HCT116 (cell line): Measurements from ENCODE around the gene MINDY1. TPM values are rescaled to one million over a fixed set of nuclear protein-coding genes. Genes with fewer than 3 reads are reported as not detected.

Source experiments
- ATAC-seq: fragments of 200-7000 bp; cut with Tn5 transposase; 2 replicates; pipeline ENCODE4 v1.9.1; 2020; ENCODE audit warnings: mild to moderate bottlenecking, moderate library complexity
- BruUV-seq: library from RNA; stranded (reverse); fragments of 400-500 nt; replicated peaks from 2 replicates; lab custom pipeline; 2021; lab: Mats Ljungman, UMichigan
- CTCF ChIA-PET: fragments of 300-600 bp; sonication (Branson Sonifier 250); formaldehyde crosslinking; loops from one replicate; lab custom pipeline; 2021; ENCODE audit warnings: antibody characterized with exemption; lab: Charles Lee
- POLR2A ChIA-PET: fragments of 300-600, 350-600 bp; sonication (Branson Sonifier 250); formaldehyde crosslinking; loops from one replicate; lab custom pipeline; 2021; ENCODE audit warnings: antibody characterized with exemption; lab: Charles Lee
- RAD21 ChIA-PET, 2 experiments: fragments of 300-600 bp; sonication (Branson Sonifier 250); formaldehyde crosslinking; loops; one replicate each; lab custom pipeline; 2023; ENCODE audit warnings: low total read pairs in 2 of 2; ENCODE audit not compliant: uncharacterized antibody in 2 of 2, unreplicated experiment in 2 of 2, low non-redundant PET in 1 of 2; lab: Charles Lee
- DNase-seq: peaks from one replicate; pipeline ENCODE4 v3.0.0-alpha.2; 2010; ENCODE audit warnings: low read depth, low spot score
- H2AFZ ChIP-seq: fragments of 200-600 bp; shearing (Covaris generic), sonication (generic); 2 replicates; pipeline ENCODE4 v1.6.1; 2017; ENCODE audit warnings: low read depth, mixed run types, mixed read lengths, antibody characterized with exemption, low read length; ENCODE audit not compliant: poor library complexity, severe bottlenecking
- H3K27ac ChIP-seq: 2 replicates; pipeline ENCODE4 v1.5.1; 2012; ENCODE audit warnings: low read depth, low read length
- H3K27me3 ChIP-seq: fragments of 200-600 bp; sonication (generic); 2 replicates; pipeline ENCODE4 v1.6.1; 2016; ENCODE audit warnings: mixed run types, low read length, mixed read lengths; ENCODE audit not compliant: insufficient read depth
- H3K36me3 ChIP-seq, 2 experiments: fragments of 200-500 bp in 1 of 2; fragments of 200-600 bp in 1 of 2; sonication (Bioruptor generic) in 1 of 2; sonication (generic) in 1 of 2; 2 replicates each; pipeline versions ENCODE4 v1.5.1 to v1.6.1; 2014 to 2016; ENCODE audit warnings: low read length in 2 of 2, inconsistent platforms in 1 of 2, mixed read lengths in 1 of 2, mixed run types in 1 of 2; ENCODE audit not compliant: insufficient read depth in 2 of 2, control insufficient read depth in 1 of 2
- H3K4me1 ChIP-seq, 2 experiments: fragments of 200-600 bp in 1 of 2; sonication (generic) in 1 of 2; 2 replicates each; pipeline versions ENCODE4 v1.5.1 to v1.6.1; 2012 to 2017; ENCODE audit warnings: low read length in 2 of 2, inconsistent platforms in 1 of 2, mild to moderate bottlenecking in 1 of 2, mixed read lengths in 1 of 2, mixed run types in 1 of 2, moderate library complexity in 1 of 2; ENCODE audit not compliant: insufficient read depth in 2 of 2, control insufficient read depth in 1 of 2
- H3K4me2 ChIP-seq: fragments of 200-600 bp; sonication (generic); 2 replicates; pipeline ENCODE4 v1.6.1; 2017; ENCODE audit warnings: mixed run types, low read length, mixed read lengths
- H3K4me3 ChIP-seq, 2 experiments: fragments of 200-600 bp in 1 of 2; sonication (generic) in 1 of 2; replicated peaks in 1 of 2; 2 replicates each; pipeline ENCODE4 v1.5.1; 2011 to 2016; ENCODE audit warnings: low read length in 2 of 2, control low read depth in 1 of 2, low read depth in 1 of 2, mild to moderate bottlenecking in 1 of 2, mixed read lengths in 1 of 2, mixed run types in 1 of 2
- H3K79me2 ChIP-seq: fragments of 200-600 bp; sonication (generic); 2 replicates; pipeline ENCODE4 v1.6.1; 2017; ENCODE audit warnings: mild to moderate bottlenecking, mixed run types, low read length, moderate library complexity, mixed read lengths; ENCODE audit not compliant: insufficient read depth
- H3K9ac ChIP-seq: fragments of 200-600 bp; sonication (generic); 2 replicates; pipeline ENCODE4 v1.6.1; 2016; ENCODE audit warnings: low read length, mixed read lengths
- H3K9me2 ChIP-seq: fragments of 200-600 bp; sonication (generic), shearing (Covaris generic); 2 replicates; pipeline ENCODE4 v1.6.1; 2017; ENCODE audit warnings: mixed run types, mild to moderate bottlenecking, moderate library complexity; ENCODE audit not compliant: insufficient read depth
- H3K9me3 ChIP-seq, 2 experiments: fragments of 200-500 bp in 1 of 2; fragments of 200-600 bp in 1 of 2; sonication (Bioruptor generic) in 1 of 2; sonication (generic) in 1 of 2; 2 replicates each; pipeline ENCODE4 v1.6.1; 2014 to 2017; ENCODE audit warnings: low read length in 2 of 2, mixed read lengths in 2 of 2, inconsistent platforms in 1 of 2, low read depth in 1 of 2, mild to moderate bottlenecking in 1 of 2, mixed run types in 1 of 2, moderate library complexity in 1 of 2; ENCODE audit not compliant: control insufficient read depth in 1 of 2, insufficient read depth in 1 of 2
- H4K20me1 ChIP-seq: fragments of 200-600 bp; sonication (generic), shearing (Covaris generic); 2 replicates; pipeline ENCODE4 v1.6.1; 2017; ENCODE audit warnings: mixed run types, mild to moderate bottlenecking, moderate library complexity; ENCODE audit not compliant: insufficient read depth
- CBX3 ChIP-seq: IDR thresholded peaks from 2 replicates; pipeline ENCODE4 v1.6.1; 2012; ENCODE audit warnings: low read depth
- CEBPB ChIP-seq: IDR thresholded peaks from 2 replicates; pipeline ENCODE4 v1.6.1; 2012; ENCODE audit warnings: low read depth
- EGR1 ChIP-seq: IDR thresholded peaks from 2 replicates; pipeline ENCODE4 v1.6.1; 2012; ENCODE audit warnings: low read depth
- ELF1 ChIP-seq: IDR thresholded peaks from 2 replicates; pipeline ENCODE4 v1.6.1; 2012; ENCODE audit warnings: low read depth, borderline replicate concordance
- EZH2phosphoT487 ChIP-seq: fragments of 200-600 bp; IDR thresholded peaks from 2 replicates; pipeline ENCODE4 v1.6.1; 2018; ENCODE audit warnings: antibody characterized with exemption, borderline replicate concordance
- FOSL1 ChIP-seq: IDR thresholded peaks from 2 replicates; pipeline ENCODE4 v1.6.1; 2012; ENCODE audit warnings: low read depth
- JUND ChIP-seq: IDR thresholded peaks from 2 replicates; pipeline ENCODE4 v1.6.1; 2012
- POLR2A ChIP-seq: IDR thresholded peaks from 2 replicates; pipeline ENCODE4 v1.7.0; 2011; ENCODE audit warnings: borderline replicate concordance; ENCODE audit not compliant: insufficient read depth, insufficient read length; ENCODE audit errors: extremely low read depth
- POLR2AphosphoS5 ChIP-seq: IDR thresholded peaks from 2 replicates; pipeline ENCODE4 v1.6.1; 2011; ENCODE audit warnings: mild to moderate bottlenecking, low read depth, low read length, moderate library complexity
- SIN3A ChIP-seq: IDR thresholded peaks from 2 replicates; pipeline ENCODE4 v1.6.1; 2012; ENCODE audit warnings: low read depth
- SRF ChIP-seq: IDR thresholded peaks from 2 replicates; pipeline ENCODE4 v1.6.1; 2012; ENCODE audit warnings: low read depth
- YY1 ChIP-seq: IDR thresholded peaks from 2 replicates; pipeline ENCODE4 v1.6.1; 2011; ENCODE audit warnings: low read length, low read depth, moderate library complexity, mild to moderate bottlenecking; ENCODE audit not compliant: insufficient replicate concordance; ENCODE audit errors: extremely low read depth
- intact Hi-C: fragments of 100-400 bp; cut with micrococcal nuclease; formaldehyde crosslinking; loops from 2 replicates; pipeline ENCODE4 v1.10.0; 2022
- total RNA-seq: library from RNA; stranded (reverse); gene quantifications from one replicate; pipeline ENCODE4 v1.2.1, GENCODE V29; 2021; ENCODE audit not compliant: unreplicated experiment
- TF ChIP-seq, protein P1 (sequence below): IDR thresholded peaks from 2 replicates; pipeline ENCODE4 v1.6.1; 2012
- TF ChIP-seq, protein P2 (sequence below): IDR thresholded peaks from 2 replicates; pipeline ENCODE4 v1.6.1; 2012; ENCODE audit warnings: low read depth
- TF ChIP-seq, protein P3 (sequence below), 3 experiments: fragments of 200-600 bp in 1 of 3; sonication (generic) in 1 of 3; IDR thresholded peaks in 2 of 3; conservative IDR thresholded peaks in 1 of 3; 2 replicates each; pipeline ENCODE4 v1.5.1; 2012 to 2017; ENCODE audit warnings: low read depth in 2 of 3, low read length in 2 of 3, antibody characterized with exemption in 1 of 3, borderline replicate concordance in 1 of 3, control low read depth in 1 of 3, mild to moderate bottlenecking in 1 of 3, mixed read lengths in 1 of 3, mixed run types in 1 of 3, moderate library complexity in 1 of 3; ENCODE audit not compliant: insufficient read depth in 1 of 3

MINDY1 gene
- total RNA-seq, 1 experiment from 2014 or later = 1.2 TPM

DNA sequence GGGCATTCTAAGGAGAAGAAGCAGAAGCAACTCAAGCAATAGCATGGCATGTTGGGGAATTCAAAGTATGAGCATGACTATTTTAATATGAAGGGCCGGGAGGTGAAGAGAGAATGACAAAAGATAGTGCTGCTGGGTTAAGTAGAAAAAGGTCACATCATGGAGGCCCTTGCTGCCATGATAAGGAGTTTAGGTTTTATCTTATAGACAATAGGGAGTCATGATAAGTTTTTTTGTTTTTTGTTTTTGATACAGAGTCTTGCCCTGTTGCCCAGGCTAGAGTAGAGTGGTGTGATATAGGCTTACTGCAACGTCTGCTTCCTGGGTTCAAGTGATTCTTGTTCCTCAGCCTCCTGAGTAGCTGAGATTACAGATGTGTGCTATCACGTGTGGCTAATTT, 32.8 kb upstream of the MINDY1 start:
- no peak overlapping the region for H3K27ac ChIP-seq
- BruUV-seq = no TSS peak
- no peaks in the 10 kb centered on the region for H3K79me2 ChIP-seq
- no peak overlapping the region for H3K9ac ChIP-seq
- no peak overlapping the region for H3K4me2 ChIP-seq
- POLR2A ChIA-PET = no interaction called here
- H4K20me1 ChIP-seq = no peaks in the 10 kb centered on the region
- no peak for ATAC-seq
- DNase-seq = no peak
- H2AFZ ChIP-seq = no peak overlapping the region
- RAD21 ChIA-PET = no interaction called here
- no peaks in the 10 kb centered on the region for H3K9me2 ChIP-seq
- CTCF ChIA-PET = no interaction called here
- no peaks in the 10 kb centered on the region for H3K9me3 ChIP-seq
- H3K36me3 ChIP-seq = peaks cover 1 to 2% of the 10 kb centered on the region in 2 experiments; a peak in 3 of 4 replicates
- H3K4me3 ChIP-seq = no peak overlapping the region
- no peak for TF ChIP-seq POLR2A
- TF ChIP-seq, protein P1, sequence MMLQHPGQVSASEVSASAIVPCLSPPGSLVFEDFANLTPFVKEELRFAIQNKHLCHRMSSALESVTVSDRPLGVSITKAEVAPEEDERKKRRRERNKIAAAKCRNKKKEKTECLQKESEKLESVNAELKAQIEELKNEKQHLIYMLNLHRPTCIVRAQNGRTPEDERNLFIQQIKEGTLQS = no peak
- H3K4me1 ChIP-seq = peaks cover 5% of the 10 kb centered on the region in 2 experiments; a peak in 3 of 4 replicates
- no peaks in the 10 kb centered on the region for H3K27me3 ChIP-seq
- intact Hi-C loops = no loop called here

DNA sequence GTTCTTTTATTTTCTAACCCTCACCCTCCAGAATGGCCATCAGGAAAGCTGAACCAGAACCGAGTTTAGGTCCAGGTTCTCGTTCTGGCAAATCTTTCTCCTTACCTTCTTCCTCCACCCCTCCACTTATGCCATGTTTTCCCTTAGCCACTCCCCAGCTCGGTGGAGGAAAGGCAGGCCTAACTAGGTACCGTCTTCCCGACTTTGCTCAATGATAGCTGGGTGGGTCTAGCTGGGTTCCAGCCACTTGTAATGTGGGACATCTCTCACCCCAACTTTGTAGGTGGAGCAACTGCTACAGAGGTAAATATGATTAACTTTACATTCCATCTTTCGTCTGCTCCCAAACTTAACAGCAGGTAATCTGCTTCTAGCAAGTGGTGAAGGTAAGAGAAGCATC, 30.3 kb upstream of the MINDY1 start:
- TF ChIP-seq JUND = no peak
- no peak for TF ChIP-seq ELF1
- TF ChIP-seq CBX3 = no peak
- TF ChIP-seq, protein P2, sequence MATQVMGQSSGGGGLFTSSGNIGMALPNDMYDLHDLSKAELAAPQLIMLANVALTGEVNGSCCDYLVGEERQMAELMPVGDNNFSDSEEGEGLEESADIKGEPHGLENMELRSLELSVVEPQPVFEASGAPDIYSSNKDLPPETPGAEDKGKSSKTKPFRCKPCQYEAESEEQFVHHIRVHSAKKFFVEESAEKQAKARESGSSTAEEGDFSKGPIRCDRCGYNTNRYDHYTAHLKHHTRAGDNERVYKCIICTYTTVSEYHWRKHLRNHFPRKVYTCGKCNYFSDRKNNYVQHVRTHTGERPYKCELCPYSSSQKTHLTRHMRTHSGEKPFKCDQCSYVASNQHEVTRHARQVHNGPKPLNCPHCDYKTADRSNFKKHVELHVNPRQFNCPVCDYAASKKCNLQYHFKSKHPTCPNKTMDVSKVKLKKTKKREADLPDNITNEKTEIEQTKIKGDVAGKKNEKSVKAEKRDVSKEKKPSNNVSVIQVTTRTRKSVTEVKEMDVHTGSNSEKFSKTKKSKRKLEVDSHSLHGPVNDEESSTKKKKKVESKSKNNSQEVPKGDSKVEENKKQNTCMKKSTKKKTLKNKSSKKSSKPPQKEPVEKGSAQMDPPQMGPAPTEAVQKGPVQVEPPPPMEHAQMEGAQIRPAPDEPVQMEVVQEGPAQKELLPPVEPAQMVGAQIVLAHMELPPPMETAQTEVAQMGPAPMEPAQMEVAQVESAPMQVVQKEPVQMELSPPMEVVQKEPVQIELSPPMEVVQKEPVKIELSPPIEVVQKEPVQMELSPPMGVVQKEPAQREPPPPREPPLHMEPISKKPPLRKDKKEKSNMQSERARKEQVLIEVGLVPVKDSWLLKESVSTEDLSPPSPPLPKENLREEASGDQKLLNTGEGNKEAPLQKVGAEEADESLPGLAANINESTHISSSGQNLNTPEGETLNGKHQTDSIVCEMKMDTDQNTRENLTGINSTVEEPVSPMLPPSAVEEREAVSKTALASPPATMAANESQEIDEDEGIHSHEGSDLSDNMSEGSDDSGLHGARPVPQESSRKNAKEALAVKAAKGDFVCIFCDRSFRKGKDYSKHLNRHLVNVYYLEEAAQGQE = no peak
- no peak for TF ChIP-seq FOSL1
- no peak for TF ChIP-seq SIN3A
- TF ChIP-seq SRF = no peak
- no peak for TF ChIP-seq EZH2phosphoT487
- no peak for TF ChIP-seq EGR1
- TF ChIP-seq YY1 = no peak
- TF ChIP-seq, protein P1 = no peak
- TF ChIP-seq, protein P3, sequence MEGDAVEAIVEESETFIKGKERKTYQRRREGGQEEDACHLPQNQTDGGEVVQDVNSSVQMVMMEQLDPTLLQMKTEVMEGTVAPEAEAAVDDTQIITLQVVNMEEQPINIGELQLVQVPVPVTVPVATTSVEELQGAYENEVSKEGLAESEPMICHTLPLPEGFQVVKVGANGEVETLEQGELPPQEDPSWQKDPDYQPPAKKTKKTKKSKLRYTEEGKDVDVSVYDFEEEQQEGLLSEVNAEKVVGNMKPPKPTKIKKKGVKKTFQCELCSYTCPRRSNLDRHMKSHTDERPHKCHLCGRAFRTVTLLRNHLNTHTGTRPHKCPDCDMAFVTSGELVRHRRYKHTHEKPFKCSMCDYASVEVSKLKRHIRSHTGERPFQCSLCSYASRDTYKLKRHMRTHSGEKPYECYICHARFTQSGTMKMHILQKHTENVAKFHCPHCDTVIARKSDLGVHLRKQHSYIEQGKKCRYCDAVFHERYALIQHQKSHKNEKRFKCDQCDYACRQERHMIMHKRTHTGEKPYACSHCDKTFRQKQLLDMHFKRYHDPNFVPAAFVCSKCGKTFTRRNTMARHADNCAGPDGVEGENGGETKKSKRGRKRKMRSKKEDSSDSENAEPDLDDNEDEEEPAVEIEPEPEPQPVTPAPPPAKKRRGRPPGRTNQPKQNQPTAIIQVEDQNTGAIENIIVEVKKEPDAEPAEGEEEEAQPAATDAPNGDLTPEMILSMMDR (IDR thresholded peaks at IDR 0.05 in 2 of 3, conservative IDR thresholded peaks at IDR 0.05 in 1 of 3; ENCODE audit: borderline replicate concordance in 1 of 3, insufficient read depth in 1 of 3, low read depth in 2 of 3, low read length in 2 of 3) = no peak
- no peak for TF ChIP-seq CEBPB
- no peak for TF ChIP-seq POLR2AphosphoS5
- no peak overlapping the region for H3K9ac ChIP-seq
- peaks cover 5% of the 10 kb centered on the region in 2 experiments; a peak in 3 of 4 replicates for H3K4me1 ChIP-seq
- H3K27ac ChIP-seq = no peak overlapping the region
- RAD21 ChIA-PET = no interaction called here
- H3K36me3 ChIP-seq = peaks cover 5 to 11% of the 10 kb centered on the region in 2 experiments; a peak in 3 of 4 replicates
- no peak overlapping the region for H2AFZ ChIP-seq
- BruUV-seq = no TSS peak
- no peaks in the 10 kb centered on the region for H3K9me3 ChIP-seq
- H3K79me2 ChIP-seq = no peaks in the 10 kb centered on the region
- no peak for DNase-seq
- no peaks in the 10 kb centered on the region for H4K20me1 ChIP-seq
- POLR2A ChIA-PET = no interaction called here
- no peak overlapping the region for H3K4me2 ChIP-seq
- no peaks in the 10 kb centered on the region for H3K27me3 ChIP-seq
- CTCF ChIA-PET = no interaction called here
- no peak overlapping the region for H3K4me3 ChIP-seq
- ATAC-seq = no peak
- intact Hi-C loops = no loop called here
- no peaks in the 10 kb centered on the region for H3K9me2 ChIP-seq
